SK-N-SH (cell line): ENCODE results near the gene TRIP11. TPM values are rescaled to one million over a fixed set of nuclear protein-coding genes. Genes with fewer than 3 reads are reported as not detected.

ENCODE experiments used
- CTCF ChIA-PET: fragments of 300-600, 350-600 bp; formaldehyde crosslinking; extraction: SDS; loops from one replicate; lab custom pipeline; 2021; lab: Yijun Ruan, JAX
- POLR2A ChIA-PET: fragments of 350-600 bp; sonication (Branson Sonifier 250); formaldehyde crosslinking; extraction: SDS; loops from one replicate; lab custom pipeline; 2020; ENCODE audit warnings: antibody characterized with exemption, inconsistent platforms; lab: Yijun Ruan, JAX
- DNase-seq: peaks from one replicate; pipeline ENCODE4 v3.0.0; 2012
- H2AFZ ChIP-seq: fragments of 200-600 bp; sonication (generic); 2 replicates; pipeline ENCODE4 v1.8.1; 2016; ENCODE audit warnings: antibody characterized with exemption, mild to moderate bottlenecking, low read depth
- H3F3A ChIP-seq: fragments of 200-600 bp; sonication (generic); replicated peaks from 2 replicates; pipeline ENCODE3; 2016; ENCODE audit warnings: antibody characterized with exemption, mild to moderate bottlenecking; ENCODE audit not compliant: insufficient read depth
- H3K27ac ChIP-seq, 2 experiments: fragments of 200-500 bp in 1 of 2; fragments of 200-600 bp in 1 of 2; sonication (Bioruptor generic) in 1 of 2; sonication (generic), shearing (Covaris generic) in 1 of 2; 2 replicates each; pipeline versions ENCODE4 v1.5.1 to v1.6.1; 2014 to 2016; ENCODE audit warnings: low read depth in 2 of 2, inconsistent platforms in 1 of 2, low read length in 1 of 2, mild to moderate bottlenecking in 1 of 2, mixed read lengths in 1 of 2
- H3K27me3 ChIP-seq: fragments of 200-600 bp; sonication (generic), shearing (Covaris generic); 2 replicates; pipeline ENCODE4 v1.6.1; 2016; ENCODE audit warnings: mixed run types; ENCODE audit not compliant: insufficient read depth
- H3K36me3 ChIP-seq, 2 experiments: fragments of 200-500 bp in 1 of 2; fragments of 200-600 bp in 1 of 2; sonication (Bioruptor generic) in 1 of 2; sonication (generic) in 1 of 2; replicated peaks in 1 of 2; 2 replicates each; pipeline versions ENCODE3 to v1.5.1; 2014 to 2016; ENCODE audit warnings: low read length in 1 of 2, mild to moderate bottlenecking in 1 of 2; ENCODE audit not compliant: insufficient read depth in 2 of 2, control insufficient read depth in 1 of 2
- H3K4me1 ChIP-seq, 2 experiments: fragments of 200-500 bp in 1 of 2; fragments of 200-600 bp in 1 of 2; sonication (Bioruptor generic) in 1 of 2; sonication (generic), shearing (Covaris generic) in 1 of 2; 2 replicates each; pipeline versions ENCODE4 v1.5.1 to v1.6.1; 2014 to 2016; ENCODE audit warnings: low read depth in 1 of 2, low read length in 1 of 2, mixed run types in 1 of 2; ENCODE audit not compliant: insufficient read depth in 2 of 2, control insufficient read depth in 1 of 2
- H3K4me2 ChIP-seq: fragments of 200-600 bp; sonication (generic), shearing (Covaris generic); 2 replicates; pipeline ENCODE4 v1.6.1; 2017; ENCODE audit warnings: mixed run types
- H3K4me3 ChIP-seq, 2 experiments: fragments of 200-500 bp in 1 of 2; fragments of 200-600 bp in 1 of 2; sonication (Bioruptor generic) in 1 of 2; sonication (generic), shearing (Covaris generic) in 1 of 2; 2 replicates each; pipeline versions ENCODE4 v1.5.1 to v1.8.1; 2014 to 2016; ENCODE audit warnings: low read depth in 2 of 2, inconsistent platforms in 1 of 2, low read length in 1 of 2, mild to moderate bottlenecking in 1 of 2, mixed read lengths in 1 of 2, moderate library complexity in 1 of 2
- H3K79me2 ChIP-seq: fragments of 200-600 bp; sonication (generic); 2 replicates; pipeline ENCODE4 v1.8.1; 2017; ENCODE audit warnings: mild to moderate bottlenecking; ENCODE audit not compliant: insufficient read depth
- H3K9ac ChIP-seq: fragments of 200-600 bp; sonication (generic); 2 replicates; pipeline ENCODE4 v1.6.1; 2017; ENCODE audit warnings: mixed run types
- H3K9me2 ChIP-seq: fragments of 200-600 bp; sonication (generic); 2 replicates; pipeline ENCODE4 v1.6.1; 2017; ENCODE audit warnings: mixed run types
- H3K9me3 ChIP-seq: fragments of 200-600 bp; sonication (generic); 2 replicates; pipeline ENCODE4 v1.6.1; 2017; ENCODE audit warnings: mixed run types, mild to moderate bottlenecking, moderate library complexity
- H4K20me1 ChIP-seq: fragments of 200-600 bp; sonication (generic); 2 replicates; pipeline ENCODE4 v1.6.1; 2017; ENCODE audit warnings: mild to moderate bottlenecking, mixed run types; ENCODE audit not compliant: insufficient read depth
- CTCF ChIP-seq: fragments of 200-600 bp; sonication (generic); IDR thresholded peaks from 2 replicates; pipeline ENCODE4 v1.6.1; 2017; ENCODE audit warnings: antibody characterized with exemption, mild to moderate bottlenecking, moderate library complexity
- ELF1 ChIP-seq: IDR thresholded peaks from 2 replicates; pipeline ENCODE4 v1.4.0; 2012
- EZH2phosphoT487 ChIP-seq: fragments of 200-600 bp; sonication (generic); IDR thresholded peaks from 2 replicates; pipeline ENCODE4 v1.6.1; 2017; ENCODE audit warnings: low read depth, mixed run types, mild to moderate bottlenecking, antibody characterized with exemption, moderate library complexity, borderline replicate concordance
- FOSL2 ChIP-seq: IDR thresholded peaks from 2 replicates; pipeline ENCODE4 v1.4.0; 2012; ENCODE audit warnings: low read depth, mild to moderate bottlenecking, moderate library complexity, borderline replicate concordance
- FOXJ3 ChIP-seq: sonication (generic); formaldehyde crosslinking; IDR thresholded peaks from 2 replicates; pipeline ENCODE4 v1.5.1; 2020; ENCODE audit warnings: mild to moderate bottlenecking, missing genetic modification reagents
- IRF3 ChIP-seq: fragments of 150-350 bp; IDR thresholded peaks from 2 replicates; pipeline ENCODE4 v1.6.1; 2016; ENCODE audit warnings: mild to moderate bottlenecking, low read depth, low read length
- MEF2A ChIP-seq: IDR thresholded peaks from 2 replicates; pipeline ENCODE4 v1.4.0; 2012; ENCODE audit warnings: low read depth, borderline replicate concordance
- MXI1 ChIP-seq: IDR thresholded peaks from 2 replicates; pipeline ENCODE4 v1.6.1; 2012; ENCODE audit warnings: mild to moderate bottlenecking, low read depth, low read length, improper control_type of control experiment
- NRF1 ChIP-seq: IDR thresholded peaks from 2 replicates; pipeline ENCODE4 v1.6.1; 2012; ENCODE audit warnings: low read depth, mild to moderate bottlenecking, low read length
- PBX3 ChIP-seq: IDR thresholded peaks from 2 replicates; pipeline ENCODE4; 2012
- POLR2AphosphoS5 ChIP-seq: IDR thresholded peaks from 2 replicates; pipeline ENCODE4 v1.6.1; 2012; ENCODE audit warnings: low read depth, low read length
- RAD21 ChIP-seq: IDR thresholded peaks from 2 replicates; pipeline ENCODE4 v1.6.1; 2012; ENCODE audit warnings: mild to moderate bottlenecking, low read length
- RCOR1 ChIP-seq: fragments of 150-350 bp; IDR thresholded peaks from 2 replicates; pipeline ENCODE4 v1.6.1; 2017; ENCODE audit warnings: antibody characterized with exemption, low read length
- RFX5 ChIP-seq: IDR thresholded peaks from 2 replicates; pipeline ENCODE4 v1.6.1; 2012; ENCODE audit warnings: mild to moderate bottlenecking, improper control_type of control experiment, low read length
- RXRA ChIP-seq: IDR thresholded peaks from 2 replicates; pipeline ENCODE4 v1.4.0; 2012; ENCODE audit warnings: low read depth, mild to moderate bottlenecking, borderline replicate concordance
- SIN3A ChIP-seq: IDR thresholded peaks from 2 replicates; pipeline ENCODE4 v1.6.1; 2012; ENCODE audit warnings: low read depth, mild to moderate bottlenecking, low read length, moderate library complexity, borderline replicate concordance
- SMC3 ChIP-seq: IDR thresholded peaks from 2 replicates; pipeline ENCODE4 v1.6.1; 2012; ENCODE audit warnings: low read depth, low read length, improper control_type of control experiment
- TAF1 ChIP-seq: IDR thresholded peaks from 2 replicates; pipeline ENCODE4 v1.6.1; 2012; ENCODE audit warnings: low read depth, mild to moderate bottlenecking, low read length, moderate library complexity, borderline replicate concordance
- TEAD4 ChIP-seq: IDR thresholded peaks from 2 replicates; pipeline ENCODE4 v1.4.0; 2012; ENCODE audit warnings: mild to moderate bottlenecking, borderline replicate concordance; ENCODE audit not compliant: insufficient read depth
- USF1 ChIP-seq: IDR thresholded peaks from 2 replicates; pipeline ENCODE4 v1.4.0; 2012; ENCODE audit warnings: low read depth, borderline replicate concordance
- USF2 ChIP-seq: fragments of 150-350 bp; IDR thresholded peaks from 2 replicates; pipeline ENCODE4 v1.6.1; 2017; ENCODE audit warnings: antibody characterized with exemption, low read length, low read depth, borderline replicate concordance
- ZBTB33 ChIP-seq: IDR thresholded peaks from 2 replicates; pipeline ENCODE4 v1.4.0; 2012; ENCODE audit warnings: low read depth, borderline replicate concordance
- WGBS: methylation state at CpG from one replicate; pipeline ENCODE4 v1.1.6; 2017; ENCODE audit warnings: low lambda C conversion rate; 5-methylcytosine and 5-hydroxymethylcytosine counted together
- polyA plus RNA-seq, 3 experiments: library from polyadenylated mRNA; depleted of rRNA; stranded (reverse); fragments of >200 nt; gene quantifications; 2 replicates each; pipeline ENCODE4 v1.2.3, GENCODE V29; 2012

Gene TRIP11
- polyA plus RNA-seq, 1 of the 3 experiments (the other 2 are of a cell fraction) = 4.6 TPM

GRCh38 chr14:91985008-91985407, 54.9 kb downstream of the TRIP11 start:
- no peak for DNase-seq
- H3K27ac ChIP-seq = peak overlapping the region; percentile 90 to 91; a peak in 3 of 4 replicates
- H3K36me3 ChIP-seq = peaks cover 38 to 40% of the 10 kb centered on the region in 2 experiments
- CTCF ChIA-PET = interaction anchor here (1.2 kb wide), 1 partner anchor 12 kb away, joined by 4 read pairs; no protein-coding TSS in a partner anchor
- H3K4me2 ChIP-seq = peak overlapping the region; percentile 23
- WGBS = 23% methylated on average over 4 of the region's 4 CpGs
- POLR2A ChIA-PET = no interaction called here
- H2AFZ ChIP-seq = no peak overlapping the region
- peaks cover 0 to 22% of the 10 kb centered on the region in 2 experiments; a peak in 3 of 4 replicates for H3K4me1 ChIP-seq
- H3K9me3 ChIP-seq = no peaks in the 10 kb centered on the region
- H3K27me3 ChIP-seq = no peaks in the 10 kb centered on the region
- H3F3A ChIP-seq = peaks cover 48% of the 10 kb centered on the region
- H3K4me3 ChIP-seq = 0 out of 4 replicates have a peak overlapping the region, but pooled peaks of 1 of the 2 experiments have one; percentile 3
- no peak overlapping the region; the same call in 1 of the 2 replicates for H3K9ac ChIP-seq
- no peaks in the 10 kb centered on the region for H4K20me1 ChIP-seq
- H3K79me2 ChIP-seq = peaks cover 21% of the 10 kb centered on the region; the same call in 1 of the 2 replicates
- no peaks in the 10 kb centered on the region for H3K9me2 ChIP-seq
- TF ChIP-seq CTCF = no peak
- TF ChIP-seq ELF1 = no peak
- TF ChIP-seq SMC3 = no peak
- TF ChIP-seq IRF3 = no peak
- peak; percentile 73; the same call in 1 of the 2 replicates for TF ChIP-seq FOSL2
- TF ChIP-seq RXRA = peak; percentile 81
- TF ChIP-seq MXI1 = no peak
- TF ChIP-seq MEF2A = peak; percentile 64; the same call in 1 of the 2 replicates
- TF ChIP-seq RFX5 = no peak
- no peak for TF ChIP-seq ZBTB33
- no peak for TF ChIP-seq EZH2phosphoT487
- TF ChIP-seq RCOR1 = no peak
- peak; percentile 84 for TF ChIP-seq POLR2AphosphoS5
- peak; percentile 83 for TF ChIP-seq TEAD4
- TF ChIP-seq FOXJ3 (CRISPR knock-in tag) = no peak
- no peak for TF ChIP-seq TAF1
- peak; percentile 24; the same call in 1 of the 2 replicates for TF ChIP-seq SIN3A
- TF ChIP-seq USF2 = no peak
- TF ChIP-seq USF1 = no peak
- peak; percentile 93 for TF ChIP-seq PBX3
- no peak for TF ChIP-seq NRF1
- no peak for TF ChIP-seq RAD21
